ENCODE data around the gene AACS. TPM values are rescaled to one million over a fixed set of nuclear protein-coding genes. Genes with fewer than 3 reads are reported as not detected.

AACS gene
- total and polyA plus RNA-seq, 2 of the 4 experiments (the other 2 are of a cell fraction), result 22.0 to 24.9 TPM

DNA sequence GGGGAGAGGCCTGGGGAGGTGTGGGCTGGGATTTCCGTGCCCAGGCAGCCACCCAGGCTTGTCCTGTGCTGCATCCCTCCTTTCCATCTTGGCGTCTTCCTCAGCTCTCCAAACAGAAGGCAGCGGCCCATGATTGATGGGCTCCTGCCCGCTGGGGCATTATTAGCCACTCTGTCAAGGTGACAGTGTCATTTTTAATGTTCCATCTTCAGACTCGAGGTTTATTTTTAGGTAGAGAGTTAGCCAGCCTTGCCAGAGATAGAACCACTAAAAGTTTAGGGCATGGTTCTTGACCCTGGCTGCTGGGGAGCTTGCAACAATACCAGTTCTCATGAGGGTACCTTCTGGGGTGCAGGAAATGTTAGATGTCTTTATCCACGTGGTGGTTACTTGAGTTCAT lies 90.1 kb downstream of the AACS start:
- intact Hi-C loops (cut with micrococcal nuclease) (no loop called here), in situ Hi-C loops (cut with MboI; ENCODE audit: low sequenced_read_pairs) (no loop called here), dilution Hi-C loops (cut with HindIII; ENCODE audit: low sequenced_read_pairs, unreplicated experiment) (no loop called here)
- DNase-seq, result no peak
- H3K36me3 ChIP-seq (ENCODE audit: control insufficient read depth, insufficient read depth, low read length), result no peaks in the 10 kb centered on the region
- no peak overlapping the region for H3K56ac ChIP-seq (ENCODE audit: extremely low read depth, insufficient read depth, low read length)
- H3K27me3 ChIP-seq (ENCODE audit: control insufficient read depth, insufficient read depth, low read length), result no peaks in the 10 kb centered on the region
- no peak overlapping the region for H4K8ac ChIP-seq (ENCODE audit: low read depth in 2 of 2, low read length in 2 of 2)
- no peaks in the 10 kb centered on the region for H3K9me3 ChIP-seq (ENCODE audit: control insufficient read depth, insufficient read depth, low read length)
- ChIA-PET CTCF (no interaction called here), POLR2A (ENCODE audit: unreplicated experiment) (no interaction called here)
- H3K4me2 ChIP-seq (ENCODE audit: low read depth, low read length), result no peak overlapping the region
- no peak overlapping the region for H3K9ac ChIP-seq (ENCODE audit: low read depth, low read length)
- no peak overlapping the region for H3K14ac ChIP-seq (replicated peaks; ENCODE audit: low read depth, low read length)
- no peak overlapping the region for H3K23ac ChIP-seq (ENCODE audit: low read depth, low read length)
- H3K4ac ChIP-seq (ENCODE audit: low read depth, low read length), result no peak overlapping the region
- H3K79me1 ChIP-seq (ENCODE audit: low read depth in 1 of 2, low read length in 2 of 2), result no peaks in the 10 kb centered on the region
- WGBS, 2 experiments (ENCODE audit: extremely low coverage in 2 of 2, insufficient read length in 1 of 2), result 0% methylated on average over 1 of the region's 6 CpGs; no CpG with 5 or more reads in 1 of the 2 experiments
- no peak overlapping the region for H2AK9ac ChIP-seq (replicated peaks; ENCODE audit: low read depth, low read length, poor library complexity)
- H2AFZ ChIP-seq (replicated peaks; ENCODE audit: low read length, poor library complexity), result no peak overlapping the region
- no peak for ATAC-seq (ENCODE audit: low read depth)
- no peak overlapping the region for H2BK5ac ChIP-seq (ENCODE audit: low read depth, low read length, poor library complexity, severe bottlenecking)
- H4K5ac ChIP-seq (ENCODE audit: low read depth, low read length), result no peak overlapping the region
- H4K20me1 ChIP-seq (ENCODE audit: insufficient read depth, low read length), result no peaks in the 10 kb centered on the region
- H3K18ac ChIP-seq (ENCODE audit: low read depth, low read length), result no peak overlapping the region
- H2BK20ac ChIP-seq (ENCODE audit: low read depth, low read length), result no peak overlapping the region
- H3K27ac ChIP-seq (ENCODE audit: insufficient read depth, low read length), result no peak overlapping the region
- H4K91ac ChIP-seq (ENCODE audit: insufficient read depth, low read depth, low read length), result no peak overlapping the region
- TF ChIP-seq RCOR1 (IDR thresholded peaks at IDR 0.05; ENCODE audit: insufficient replicate concordance, low read length) (no peak), CHD1 (IDR thresholded peaks at IDR 0.05; ENCODE audit: low read depth, low read length) (no peak), MAZ (IDR thresholded peaks at IDR 0.05; ENCODE audit: borderline replicate concordance, low read depth, low read length) (no peak), NFE2L2 (IDR thresholded peaks at IDR 0.05; ENCODE audit: low read depth, low read length) (no peak), MAFK (IDR thresholded peaks at IDR 0.05; ENCODE audit: low read depth, low read length) (no peak), POLR2A (IDR thresholded peaks at IDR 0.05; ENCODE audit: low read depth, low read length) (no peak), SMC3 (IDR thresholded peaks at IDR 0.05; ENCODE audit: low read depth, low read length) (no peak), FOS (IDR thresholded peaks at IDR 0.05; ENCODE audit: low read depth, low read length) (no peak)
- TF ChIP-seq, protein P1, sequence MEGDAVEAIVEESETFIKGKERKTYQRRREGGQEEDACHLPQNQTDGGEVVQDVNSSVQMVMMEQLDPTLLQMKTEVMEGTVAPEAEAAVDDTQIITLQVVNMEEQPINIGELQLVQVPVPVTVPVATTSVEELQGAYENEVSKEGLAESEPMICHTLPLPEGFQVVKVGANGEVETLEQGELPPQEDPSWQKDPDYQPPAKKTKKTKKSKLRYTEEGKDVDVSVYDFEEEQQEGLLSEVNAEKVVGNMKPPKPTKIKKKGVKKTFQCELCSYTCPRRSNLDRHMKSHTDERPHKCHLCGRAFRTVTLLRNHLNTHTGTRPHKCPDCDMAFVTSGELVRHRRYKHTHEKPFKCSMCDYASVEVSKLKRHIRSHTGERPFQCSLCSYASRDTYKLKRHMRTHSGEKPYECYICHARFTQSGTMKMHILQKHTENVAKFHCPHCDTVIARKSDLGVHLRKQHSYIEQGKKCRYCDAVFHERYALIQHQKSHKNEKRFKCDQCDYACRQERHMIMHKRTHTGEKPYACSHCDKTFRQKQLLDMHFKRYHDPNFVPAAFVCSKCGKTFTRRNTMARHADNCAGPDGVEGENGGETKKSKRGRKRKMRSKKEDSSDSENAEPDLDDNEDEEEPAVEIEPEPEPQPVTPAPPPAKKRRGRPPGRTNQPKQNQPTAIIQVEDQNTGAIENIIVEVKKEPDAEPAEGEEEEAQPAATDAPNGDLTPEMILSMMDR (conservative IDR thresholded peaks at IDR 0.05; ENCODE audit: low read depth, low read length), result no peak
- TF ChIP-seq, protein P2, sequence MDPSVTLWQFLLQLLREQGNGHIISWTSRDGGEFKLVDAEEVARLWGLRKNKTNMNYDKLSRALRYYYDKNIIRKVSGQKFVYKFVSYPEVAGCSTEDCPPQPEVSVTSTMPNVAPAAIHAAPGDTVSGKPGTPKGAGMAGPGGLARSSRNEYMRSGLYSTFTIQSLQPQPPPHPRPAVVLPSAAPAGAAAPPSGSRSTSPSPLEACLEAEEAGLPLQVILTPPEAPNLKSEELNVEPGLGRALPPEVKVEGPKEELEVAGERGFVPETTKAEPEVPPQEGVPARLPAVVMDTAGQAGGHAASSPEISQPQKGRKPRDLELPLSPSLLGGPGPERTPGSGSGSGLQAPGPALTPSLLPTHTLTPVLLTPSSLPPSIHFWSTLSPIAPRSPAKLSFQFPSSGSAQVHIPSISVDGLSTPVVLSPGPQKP (IDR thresholded peaks at IDR 0.05; ENCODE audit: borderline replicate concordance, low read depth, low read length), result no peak
- TF ChIP-seq, protein P3, sequence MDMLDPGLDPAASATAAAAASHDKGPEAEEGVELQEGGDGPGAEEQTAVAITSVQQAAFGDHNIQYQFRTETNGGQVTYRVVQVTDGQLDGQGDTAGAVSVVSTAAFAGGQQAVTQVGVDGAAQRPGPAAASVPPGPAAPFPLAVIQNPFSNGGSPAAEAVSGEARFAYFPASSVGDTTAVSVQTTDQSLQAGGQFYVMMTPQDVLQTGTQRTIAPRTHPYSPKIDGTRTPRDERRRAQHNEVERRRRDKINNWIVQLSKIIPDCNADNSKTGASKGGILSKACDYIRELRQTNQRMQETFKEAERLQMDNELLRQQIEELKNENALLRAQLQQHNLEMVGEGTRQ (IDR thresholded peaks at IDR 0.05; ENCODE audit: low read depth, low read length), result no peak
- H3K4me1 ChIP-seq (ENCODE audit: control insufficient read depth, insufficient read depth, low read length), result no peaks in the 10 kb centered on the region
- H3K9me1 ChIP-seq (ENCODE audit: insufficient read depth, low read length), result no peaks in the 10 kb centered on the region
- no TSS peak for BruUV-seq (replicated peaks)
- H3K4me3 ChIP-seq (ENCODE audit: insufficient read depth, low read depth, low read length), result no peak overlapping the region
- no peak overlapping the region for H2AK5ac ChIP-seq (ENCODE audit: low read depth, low read length)
- no peak overlapping the region for H2BK120ac ChIP-seq (ENCODE audit: low read depth, low read length)
- H2BK15ac ChIP-seq (ENCODE audit: low read depth, low read length), result no peak overlapping the region
